HG03460 (cell line): ENCODE results near the gene PIK3R4.

Source experiments
- ATAC-seq: cut with Tn5 transposase; IDR thresholded peaks from one replicate; pipeline ENCODE4 v1.9.1; 2021; ENCODE audit not compliant: unreplicated experiment

PIK3R4 gene

DNA sequence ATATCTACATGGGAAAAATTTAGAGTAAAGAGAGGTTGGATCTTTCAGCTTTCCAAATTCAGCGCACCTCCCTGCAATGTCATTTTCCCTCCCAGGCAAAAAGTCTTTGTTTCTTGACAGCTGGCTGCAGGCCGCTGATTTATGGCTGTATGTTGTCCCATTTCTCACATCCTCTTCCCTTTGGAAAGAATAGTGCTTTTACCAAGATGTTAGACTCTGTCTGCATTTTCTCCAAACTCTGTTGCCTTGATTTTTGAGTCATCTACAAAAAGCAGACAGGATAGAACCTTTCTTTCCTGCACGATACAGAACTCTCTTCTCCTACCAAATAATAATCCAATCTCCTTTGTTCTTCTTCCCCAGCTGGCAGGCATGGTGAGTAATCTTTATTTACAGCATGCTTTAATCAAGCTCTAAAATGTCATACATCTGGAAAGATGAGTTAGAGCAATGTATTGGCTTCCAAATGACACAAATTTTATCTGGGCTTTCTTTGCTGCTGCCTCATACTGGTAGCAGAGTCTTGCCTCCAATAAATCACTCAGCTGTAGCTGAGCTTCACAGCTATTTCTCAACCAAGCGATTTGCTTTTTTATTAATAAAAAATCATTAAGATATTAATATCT lies 101.9 kb downstream of the PIK3R4 start:
- ATAC-seq, result no peak

DNA sequence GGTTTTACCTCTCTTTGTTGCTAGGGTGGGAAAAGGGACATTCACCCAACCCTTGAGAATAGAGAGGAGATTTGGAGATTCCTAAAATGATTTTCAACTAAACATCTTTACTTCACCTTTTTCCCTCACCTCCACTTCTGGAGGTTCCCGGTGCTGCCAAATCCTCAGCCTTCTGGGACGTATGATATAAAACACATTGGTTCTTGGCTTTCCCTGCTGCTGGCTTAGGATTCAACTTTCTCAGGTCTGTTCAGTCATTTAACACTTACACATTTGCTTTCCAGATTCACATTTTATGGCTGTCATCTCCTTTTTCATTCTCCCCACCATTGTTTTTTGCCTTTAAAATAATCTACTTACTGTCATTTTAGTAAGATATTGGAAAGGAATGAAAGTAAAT lies 106.6 kb downstream of the PIK3R4 start:
- no peak for ATAC-seq

DNA sequence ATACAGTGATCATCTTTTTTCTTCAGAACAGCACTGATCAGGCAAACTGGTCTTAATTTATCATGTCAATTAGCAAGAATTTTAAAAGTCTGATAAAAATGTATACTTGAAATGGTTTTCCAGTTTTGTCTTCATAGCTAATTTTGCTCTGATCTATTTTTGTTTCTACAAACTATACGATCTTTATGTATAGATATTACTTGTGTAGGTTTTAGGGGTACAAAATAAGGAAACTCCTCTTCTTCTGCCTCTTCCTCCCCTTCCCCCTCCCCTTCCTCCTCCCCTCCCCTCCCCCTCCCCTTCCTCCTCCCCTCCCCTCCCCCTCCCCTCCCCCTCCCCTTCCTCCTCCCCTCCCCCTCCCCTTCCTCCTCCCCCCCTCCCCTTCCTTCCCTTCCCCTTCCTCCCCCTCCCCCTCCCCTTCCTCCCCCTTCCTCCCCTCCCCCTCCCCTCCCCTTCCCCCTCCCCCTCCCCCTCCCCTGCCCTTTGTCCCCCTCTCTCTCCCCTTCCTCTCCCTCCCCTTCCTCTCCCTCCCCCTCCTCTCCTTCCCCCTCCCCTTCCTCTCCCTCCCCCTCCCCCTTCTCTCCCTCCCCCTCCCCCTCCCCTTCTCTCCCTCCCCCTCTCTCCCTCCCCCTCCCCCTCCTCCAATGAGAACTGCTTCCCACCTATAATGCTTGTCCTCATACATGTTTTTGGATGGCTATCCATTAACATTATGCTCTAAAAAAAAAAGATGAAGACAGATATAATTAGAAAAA lies 110.0 kb downstream of the PIK3R4 start:
- no peak for ATAC-seq

DNA sequence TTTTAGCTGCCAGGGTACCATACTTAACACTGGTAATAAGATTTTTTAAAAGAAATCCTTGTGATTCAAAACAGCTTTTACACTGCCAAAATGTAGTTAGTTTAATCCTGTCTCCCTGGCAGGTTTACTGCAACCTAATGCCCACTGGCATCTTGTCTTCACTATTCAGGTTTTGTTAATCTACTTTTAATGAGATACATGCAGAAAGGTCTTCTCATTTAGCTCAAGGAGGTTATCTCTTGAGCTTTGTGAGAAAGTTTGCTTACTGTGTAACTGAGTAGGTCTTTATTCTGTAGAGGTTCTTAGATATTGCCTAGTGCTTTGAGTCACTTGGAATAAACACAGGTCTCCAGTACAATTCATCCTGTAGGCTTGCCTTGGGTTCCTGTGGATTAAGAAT lies 110.7 kb downstream of the PIK3R4 start:
- no peak for ATAC-seq

DNA sequence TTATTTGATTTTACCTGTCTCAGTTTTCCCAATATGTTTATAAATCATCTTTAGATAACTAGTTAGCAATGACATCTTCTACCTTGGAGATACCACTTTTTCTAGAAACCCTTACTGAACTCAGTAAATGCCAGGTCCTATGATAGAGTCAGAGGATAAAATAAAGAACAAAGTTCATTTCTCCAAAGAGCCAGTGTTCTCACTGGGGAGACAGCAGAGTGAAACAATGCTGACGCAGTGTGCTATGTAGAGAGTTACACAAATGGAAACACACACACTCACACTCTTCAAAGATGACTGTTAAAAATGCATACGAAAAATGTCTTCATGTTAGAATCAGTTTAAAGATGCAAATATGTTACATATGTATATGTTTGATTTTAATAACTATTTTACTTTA lies 111.3 kb downstream of the PIK3R4 start:
- ATAC-seq, result no peak
